ENCODE measurements around the gene PMAIP1. TPM values are rescaled to one million over a fixed set of nuclear protein-coding genes. Genes with fewer than 3 reads are reported as not detected.
A peak's percentile ranks its signal among the peaks of the same experiment; 100 is the strongest.

The PMAIP1 gene
- total RNA-seq, 1 donor from 2014 or later, result 13.0 TPM

DNA sequence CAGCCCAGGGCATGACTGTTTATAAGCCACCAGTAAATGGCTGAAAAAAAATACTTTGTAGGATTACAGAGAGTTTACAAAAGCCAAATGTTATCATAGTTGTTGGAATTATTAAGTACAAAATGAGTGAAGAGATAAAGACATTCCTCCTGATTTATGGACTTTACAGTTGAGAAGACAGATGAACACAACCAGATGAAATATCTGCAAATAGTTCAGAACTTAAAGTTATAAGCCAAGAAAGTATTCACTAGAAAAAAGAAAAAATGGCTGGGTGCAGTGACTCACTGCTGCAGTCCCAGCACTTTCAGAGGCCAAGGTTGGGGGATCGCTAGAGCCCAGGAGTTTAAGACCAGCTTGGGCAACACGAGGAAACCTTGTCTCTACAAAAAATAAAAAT lies 11.2 kb downstream of the PMAIP1 start:
- Histone ChIP-seq H3K27ac (ENCODE audit: low read depth, low read length) (no peak overlapping the region), H3K4me3 (ENCODE audit: low read length in 3 of 3) (no peak overlapping the region), H3K27me3 (ENCODE audit: control insufficient read depth in 3 of 3, insufficient read depth in 3 of 3, low read length in 3 of 3) (peaks cover 0 to 7% (median 6%) of the 10 kb centered on the region in 3 donors), H3K4me1 (ENCODE audit: control insufficient read depth in 3 of 3, insufficient read depth in 3 of 3, low read length in 3 of 3) (no peaks in the 10 kb centered on the region), H3K9me3 (ENCODE audit: control insufficient read depth in 3 of 3, low read length in 3 of 3) (peaks cover 0 to 2% (median 0%) of the 10 kb centered on the region in 3 donors), H3K36me3 (ENCODE audit: control insufficient read depth in 3 of 3, insufficient read depth in 3 of 3, low read length in 3 of 3) (no peaks in the 10 kb centered on the region), H3K9ac (ENCODE audit: low read depth in 1 of 3, low read length in 3 of 3) (no peak overlapping the region)

DNA sequence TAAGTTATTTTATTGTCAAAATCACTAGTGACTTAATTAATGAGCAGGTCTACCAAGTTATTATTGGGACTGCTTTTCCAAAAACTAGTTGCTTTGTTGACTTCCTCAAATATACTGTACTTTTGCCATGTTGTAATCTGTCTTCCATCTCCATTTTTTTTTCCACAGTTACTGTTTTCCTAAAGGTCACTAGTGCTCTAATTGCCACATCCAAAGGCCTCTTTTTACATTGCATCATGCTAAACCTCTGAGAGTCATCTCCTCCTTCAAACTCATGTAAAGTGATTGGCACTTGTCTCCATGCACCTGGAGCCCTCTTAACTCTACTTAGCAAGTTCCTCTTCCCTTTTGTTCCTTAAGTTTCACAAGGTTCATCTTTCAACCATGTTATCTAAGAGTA lies 11.8 kb downstream of the PMAIP1 start:
- Histone ChIP-seq H3K9me3 (ENCODE audit: control insufficient read depth in 3 of 3, low read length in 3 of 3) (peaks cover 0 to 2% (median 0%) of the 10 kb centered on the region in 3 donors), H3K27ac (ENCODE audit: low read depth, low read length) (no peak overlapping the region), H3K4me1 (ENCODE audit: control insufficient read depth in 3 of 3, insufficient read depth in 3 of 3, low read length in 3 of 3) (no peaks in the 10 kb centered on the region), H3K9ac (ENCODE audit: low read depth in 1 of 3, low read length in 3 of 3) (no peak overlapping the region), H3K36me3 (ENCODE audit: control insufficient read depth in 3 of 3, insufficient read depth in 3 of 3, low read length in 3 of 3) (no peaks in the 10 kb centered on the region), H3K27me3 (ENCODE audit: control insufficient read depth in 3 of 3, insufficient read depth in 3 of 3, low read length in 3 of 3) (peaks cover 0 to 7% (median 6%) of the 10 kb centered on the region in 3 donors), H3K4me3 (ENCODE audit: low read length in 3 of 3) (no peak overlapping the region)

DNA sequence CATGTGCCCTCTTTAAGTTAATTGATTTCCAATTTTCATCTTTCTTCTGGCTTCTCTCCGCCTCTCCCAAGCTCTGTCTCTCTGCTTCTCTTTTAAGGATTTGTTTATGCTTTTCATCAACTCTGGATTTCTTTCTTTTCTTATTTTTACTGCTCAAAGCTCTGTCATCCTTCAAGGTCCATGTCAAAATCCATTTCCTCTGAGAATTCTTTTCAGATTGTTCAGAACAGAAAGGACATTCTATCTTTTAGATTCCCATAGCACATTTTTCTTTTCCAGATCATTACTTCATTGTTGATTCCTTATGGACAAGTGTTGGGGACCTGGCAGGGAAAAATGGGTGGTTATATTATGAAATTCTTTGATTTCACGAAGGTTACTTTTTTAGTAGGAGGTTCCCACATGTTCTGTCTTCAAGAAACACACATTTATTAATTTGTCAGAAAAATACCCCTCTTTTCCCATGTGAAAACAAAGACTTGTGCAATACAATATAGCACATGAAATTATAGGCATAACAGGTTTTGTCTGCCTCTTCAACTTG lies 12.3 kb downstream of the PMAIP1 start:
- no peaks in the 10 kb centered on the region for H3K4me1 ChIP-seq (ENCODE audit: control insufficient read depth in 3 of 3, insufficient read depth in 3 of 3, low read length in 3 of 3)
- H3K9me3 ChIP-seq (ENCODE audit: control insufficient read depth in 3 of 3, low read length in 3 of 3), result peaks cover 0 to 2% (median 0%) of the 10 kb centered on the region in 3 donors
- H3K4me3 ChIP-seq (ENCODE audit: low read length in 3 of 3), result no peak overlapping the region
- no peak overlapping the region for H3K9ac ChIP-seq (ENCODE audit: low read depth in 1 of 3, low read length in 3 of 3)
- H3K27me3 ChIP-seq (ENCODE audit: control insufficient read depth in 3 of 3, insufficient read depth in 3 of 3, low read length in 3 of 3), result peaks cover 0 to 7% (median 6%) of the 10 kb centered on the region in 3 donors
- no peak overlapping the region for H3K27ac ChIP-seq (ENCODE audit: low read depth, low read length)
- no peaks in the 10 kb centered on the region for H3K36me3 ChIP-seq (ENCODE audit: control insufficient read depth in 3 of 3, insufficient read depth in 3 of 3, low read length in 3 of 3)

GRCh38 chr18:59915606-59916005 lies 15.8 kb downstream of the PMAIP1 start:
- H3K9ac ChIP-seq (ENCODE audit: low read depth in 1 of 3, low read length in 3 of 3), result no peak overlapping the region
- no peak overlapping the region for H3K27ac ChIP-seq (ENCODE audit: low read depth, low read length)
- no peaks in the 10 kb centered on the region for H3K27me3 ChIP-seq (ENCODE audit: control insufficient read depth in 3 of 3, insufficient read depth in 3 of 3, low read length in 3 of 3)
- no peak overlapping the region for H3K4me3 ChIP-seq (ENCODE audit: low read length in 3 of 3)
- peaks cover 4 to 5% (median 5%) of the 10 kb centered on the region in 3 donors for H3K4me1 ChIP-seq (ENCODE audit: control insufficient read depth in 3 of 3, insufficient read depth in 3 of 3, low read length in 3 of 3)
- H3K9me3 ChIP-seq (ENCODE audit: control insufficient read depth in 3 of 3, low read length in 3 of 3), result peaks cover 0 to 2% (median 0%) of the 10 kb centered on the region in 3 donors
- H3K36me3 ChIP-seq (ENCODE audit: control insufficient read depth in 3 of 3, insufficient read depth in 3 of 3, low read length in 3 of 3), result no peaks in the 10 kb centered on the region

- no peak overlapping the region for H3K4me3 ChIP-seq (ENCODE audit: low read length in 3 of 3)
- peaks cover 0 to 2% (median 0%) of the 10 kb centered on the region in 3 donors for H3K9me3 ChIP-seq (ENCODE audit: control insufficient read depth in 3 of 3, low read length in 3 of 3)
- H3K4me1 ChIP-seq (ENCODE audit: control insufficient read depth in 3 of 3, insufficient read depth in 3 of 3, low read length in 3 of 3), result peaks cover 4 to 5% (median 5%) of the 10 kb centered on the region in 3 donors
- H3K27ac ChIP-seq (ENCODE audit: low read depth, low read length), result no peak overlapping the region
- no peaks in the 10 kb centered on the region for H3K27me3 ChIP-seq (ENCODE audit: control insufficient read depth in 3 of 3, insufficient read depth in 3 of 3, low read length in 3 of 3)
- no peak overlapping the region for H3K9ac ChIP-seq (ENCODE audit: low read depth in 1 of 3, low read length in 3 of 3)
- H3K36me3 ChIP-seq (ENCODE audit: control insufficient read depth in 3 of 3, insufficient read depth in 3 of 3, low read length in 3 of 3), result no peaks in the 10 kb centered on the region
Measured at GRCh38 chr18:59916746-59917145, 16.9 kb downstream of the PMAIP1 start.

DNA sequence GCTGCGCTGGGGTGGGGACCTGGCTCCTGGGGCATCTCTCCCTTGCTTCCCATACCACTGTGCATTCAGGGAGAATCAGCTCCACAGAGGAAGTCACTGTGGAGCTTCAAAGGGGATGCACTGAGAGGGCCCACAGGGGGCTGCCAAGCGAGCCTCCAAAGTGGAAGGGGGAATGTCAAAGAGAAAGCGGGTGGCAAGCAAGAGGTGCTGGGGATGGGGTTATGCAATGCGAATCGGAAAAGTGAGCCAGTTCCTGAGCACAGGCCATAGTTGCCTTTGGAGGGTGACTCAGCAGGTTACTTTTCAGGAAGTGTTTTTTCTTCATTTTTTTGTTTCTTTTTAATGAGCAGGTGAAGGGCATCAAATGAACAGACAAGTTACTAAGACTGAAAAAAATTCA lies 17.6 kb downstream of the PMAIP1 start:
- Histone ChIP-seq H3K4me3 (ENCODE audit: low read length in 3 of 3) (no peak overlapping the region), H3K27me3 (ENCODE audit: control insufficient read depth in 3 of 3, insufficient read depth in 3 of 3, low read length in 3 of 3) (no peaks in the 10 kb centered on the region), H3K9ac (ENCODE audit: low read depth in 1 of 3, low read length in 3 of 3) (no peak overlapping the region), H3K27ac (ENCODE audit: low read depth, low read length) (no peak overlapping the region), H3K9me3 (ENCODE audit: control insufficient read depth in 3 of 3, low read length in 3 of 3) (peaks cover 0 to 2% (median 0%) of the 10 kb centered on the region in 3 donors), H3K36me3 (ENCODE audit: control insufficient read depth in 3 of 3, insufficient read depth in 3 of 3, low read length in 3 of 3) (no peaks in the 10 kb centered on the region), H3K4me1 (ENCODE audit: control insufficient read depth in 3 of 3, insufficient read depth in 3 of 3, low read length in 3 of 3) (peaks cover 4 to 5% (median 5%) of the 10 kb centered on the region in 3 donors)

GRCh38 chr18:59918320-59918755 lies 18.5 kb downstream of the PMAIP1 start:
- Histone ChIP-seq H3K9ac (ENCODE audit: low read depth in 1 of 3, low read length in 3 of 3) (no peak overlapping the region), H3K9me3 (ENCODE audit: control insufficient read depth in 3 of 3, low read length in 3 of 3) (no peaks in the 10 kb centered on the region), H3K4me3 (ENCODE audit: low read length in 3 of 3) (peak overlapping the region; percentile 4 to 41 (median 32)), H3K36me3 (ENCODE audit: control insufficient read depth in 3 of 3, insufficient read depth in 3 of 3, low read length in 3 of 3) (no peaks in the 10 kb centered on the region), H3K27me3 (ENCODE audit: control insufficient read depth in 3 of 3, insufficient read depth in 3 of 3, low read length in 3 of 3) (no peaks in the 10 kb centered on the region), H3K27ac (ENCODE audit: low read depth, low read length) (no peak overlapping the region), H3K4me1 (ENCODE audit: control insufficient read depth in 3 of 3, insufficient read depth in 3 of 3, low read length in 3 of 3) (peaks cover 4 to 5% (median 5%) of the 10 kb centered on the region in 3 donors)

- Histone ChIP-seq H3K9me3 (ENCODE audit: control insufficient read depth in 3 of 3, low read length in 3 of 3) (no peaks in the 10 kb centered on the region), H3K9ac (ENCODE audit: low read depth in 1 of 3, low read length in 3 of 3) (no peak overlapping the region), H3K36me3 (ENCODE audit: control insufficient read depth in 3 of 3, insufficient read depth in 3 of 3, low read length in 3 of 3) (no peaks in the 10 kb centered on the region), H3K4me3 (ENCODE audit: low read length in 3 of 3) (no peak overlapping the region), H3K27ac (ENCODE audit: low read depth, low read length) (no peak overlapping the region), H3K4me1 (ENCODE audit: control insufficient read depth in 3 of 3, insufficient read depth in 3 of 3, low read length in 3 of 3) (peaks cover 4 to 5% (median 5%) of the 10 kb centered on the region in 3 donors), H3K27me3 (ENCODE audit: control insufficient read depth in 3 of 3, insufficient read depth in 3 of 3, low read length in 3 of 3) (no peaks in the 10 kb centered on the region)
Measured at GRCh38 chr18:59918997-59919396, 19.2 kb downstream of the PMAIP1 start.

GRCh38 chr18:59921384-59921891 lies 21.6 kb downstream of the PMAIP1 start:
- no peaks in the 10 kb centered on the region for H3K27me3 ChIP-seq (ENCODE audit: control insufficient read depth in 3 of 3, insufficient read depth in 3 of 3, low read length in 3 of 3)
- no peak overlapping the region for H3K4me3 ChIP-seq (ENCODE audit: low read length in 3 of 3)
- no peaks in the 10 kb centered on the region for H3K9me3 ChIP-seq (ENCODE audit: control insufficient read depth in 3 of 3, low read length in 3 of 3)

GRCh38 chr18:59923539-59924196 lies 23.9 kb downstream of the PMAIP1 start:
- Histone ChIP-seq H3K4me1 (ENCODE audit: control insufficient read depth in 3 of 3, insufficient read depth in 3 of 3, low read length in 3 of 3) (peaks cover 0 to under 1% (median 0%) of the 10 kb centered on the region in 3 donors), H3K27ac (ENCODE audit: low read depth, low read length) (no peak overlapping the region), H3K9me3 (ENCODE audit: control insufficient read depth in 3 of 3, low read length in 3 of 3) (no peaks in the 10 kb centered on the region), H3K36me3 (ENCODE audit: control insufficient read depth in 3 of 3, insufficient read depth in 3 of 3, low read length in 3 of 3) (no peaks in the 10 kb centered on the region), H3K9ac (ENCODE audit: low read depth in 1 of 3, low read length in 3 of 3) (no peak overlapping the region), H3K4me3 (ENCODE audit: low read length in 3 of 3) (no peak overlapping the region), H3K27me3 (ENCODE audit: control insufficient read depth in 3 of 3, insufficient read depth in 3 of 3, low read length in 3 of 3) (no peaks in the 10 kb centered on the region)

More at GRCh38 chr18:59921384-59921891, 21.6 kb downstream of the PMAIP1 start:
- no peaks in the 10 kb centered on the region for H3K36me3 ChIP-seq (ENCODE audit: control insufficient read depth in 3 of 3, insufficient read depth in 3 of 3, low read length in 3 of 3)
- H3K27ac ChIP-seq (ENCODE audit: low read depth, low read length), result no peak overlapping the region
- peaks cover 4 to 5% (median 5%) of the 10 kb centered on the region in 3 donors for H3K4me1 ChIP-seq (ENCODE audit: control insufficient read depth in 3 of 3, insufficient read depth in 3 of 3, low read length in 3 of 3)
- no peak overlapping the region for H3K9ac ChIP-seq (ENCODE audit: low read depth in 1 of 3, low read length in 3 of 3)
